NB4 (cell line): ENCODE results near the gene BCL11B.

Source experiments
- CTCF ChIP-seq: IDR thresholded peaks from one replicate; pipeline ENCODE4 v1.5.1; 2012; ENCODE audit warnings: low read depth, low read length
- MAX ChIP-seq: IDR thresholded peaks from 2 replicates; pipeline ENCODE4 v1.6.1; 2011; ENCODE audit warnings: low read depth, low read length
- MYC ChIP-seq: IDR thresholded peaks from 2 replicates; pipeline ENCODE4 v1.6.1; 2011; ENCODE audit warnings: low read depth, low read length
- POLR2A ChIP-seq: IDR thresholded peaks from 2 replicates; pipeline ENCODE4 v1.6.1; 2011; ENCODE audit warnings: mild to moderate bottlenecking; ENCODE audit not compliant: insufficient read length; ENCODE audit errors: extremely low read depth

GRCh38 chr14:99266181-99267178 lies 5.5 kb downstream of the BCL11B start:
- peak; percentile 96 for TF ChIP-seq CTCF
- no peak for TF ChIP-seq POLR2A
- TF ChIP-seq MYC, result no peak
- TF ChIP-seq MAX, result no peak
